Subcutaneous adipose tissue (tissue), 4 donors: ENCODE measurements around the gene ZBTB16. TPM values are rescaled to one million over a fixed set of nuclear protein-coding genes. Genes with fewer than 3 reads are reported as not detected.

Source experiments
- total RNA-seq, 4 donors: library from RNA; depleted of rRNA; stranded (reverse); fragments of >200 nt; gene quantifications; one replicate each; pipeline ENCODE4 v1.1.0, GENCODE V29; 2016
- TF ChIP-seq, protein P1 (sequence below): fragments of 450-650 bp; IDR thresholded peaks from one replicate; pipeline ENCODE4 v1.5.1; 2016; ENCODE audit warnings: low read depth, mild to moderate bottlenecking, control low read depth, antibody characterized with exemption, moderate library complexity

ZBTB16 gene
- total RNA-seq, 4 donors from 2014 or later, result 167 to 446 (median 261) TPM

DNA sequence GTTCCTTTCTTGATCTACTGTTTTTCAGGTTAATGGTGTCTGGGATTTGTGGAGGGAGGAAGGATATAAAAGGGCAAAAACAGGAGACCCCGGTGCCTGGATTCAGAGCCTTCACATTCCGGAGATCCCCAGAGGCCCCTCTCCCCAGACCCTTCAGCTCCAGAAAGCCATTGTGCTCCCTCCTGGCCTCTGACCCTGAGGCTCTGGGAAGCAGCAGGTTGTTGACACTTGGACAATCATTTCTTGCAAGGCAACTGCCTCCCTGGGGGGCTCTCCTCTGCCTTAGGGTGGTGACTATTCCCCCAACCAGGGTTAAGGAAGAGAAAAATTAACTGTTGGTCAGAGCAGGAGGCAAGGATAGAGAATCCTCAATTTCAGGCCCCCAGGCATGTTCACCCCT is 149.8 kb downstream of the ZBTB16 start:
- TF ChIP-seq, protein P1, sequence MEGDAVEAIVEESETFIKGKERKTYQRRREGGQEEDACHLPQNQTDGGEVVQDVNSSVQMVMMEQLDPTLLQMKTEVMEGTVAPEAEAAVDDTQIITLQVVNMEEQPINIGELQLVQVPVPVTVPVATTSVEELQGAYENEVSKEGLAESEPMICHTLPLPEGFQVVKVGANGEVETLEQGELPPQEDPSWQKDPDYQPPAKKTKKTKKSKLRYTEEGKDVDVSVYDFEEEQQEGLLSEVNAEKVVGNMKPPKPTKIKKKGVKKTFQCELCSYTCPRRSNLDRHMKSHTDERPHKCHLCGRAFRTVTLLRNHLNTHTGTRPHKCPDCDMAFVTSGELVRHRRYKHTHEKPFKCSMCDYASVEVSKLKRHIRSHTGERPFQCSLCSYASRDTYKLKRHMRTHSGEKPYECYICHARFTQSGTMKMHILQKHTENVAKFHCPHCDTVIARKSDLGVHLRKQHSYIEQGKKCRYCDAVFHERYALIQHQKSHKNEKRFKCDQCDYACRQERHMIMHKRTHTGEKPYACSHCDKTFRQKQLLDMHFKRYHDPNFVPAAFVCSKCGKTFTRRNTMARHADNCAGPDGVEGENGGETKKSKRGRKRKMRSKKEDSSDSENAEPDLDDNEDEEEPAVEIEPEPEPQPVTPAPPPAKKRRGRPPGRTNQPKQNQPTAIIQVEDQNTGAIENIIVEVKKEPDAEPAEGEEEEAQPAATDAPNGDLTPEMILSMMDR, result no peak

DNA sequence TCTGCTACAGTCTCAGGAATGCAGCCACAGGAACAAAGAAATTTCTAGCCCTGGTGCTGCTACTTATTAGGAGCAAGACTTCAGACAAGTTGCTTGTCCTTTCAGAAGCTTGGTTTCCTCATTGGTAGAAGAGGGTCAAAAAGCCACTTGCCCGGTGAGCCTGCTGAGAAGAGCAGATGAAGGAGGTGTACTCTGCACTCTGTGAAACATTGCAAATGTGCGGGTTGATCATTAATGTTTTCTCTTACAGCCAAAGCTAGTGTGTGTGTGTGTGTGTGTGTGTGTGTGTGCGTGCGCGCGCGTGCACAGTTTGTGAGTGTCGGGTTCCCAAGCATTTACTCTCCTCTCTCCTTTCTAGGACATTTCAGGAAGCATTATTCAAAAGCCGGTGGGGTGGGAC is 150.4 kb downstream of the ZBTB16 start:
- TF ChIP-seq, protein P1, result no peak

DNA sequence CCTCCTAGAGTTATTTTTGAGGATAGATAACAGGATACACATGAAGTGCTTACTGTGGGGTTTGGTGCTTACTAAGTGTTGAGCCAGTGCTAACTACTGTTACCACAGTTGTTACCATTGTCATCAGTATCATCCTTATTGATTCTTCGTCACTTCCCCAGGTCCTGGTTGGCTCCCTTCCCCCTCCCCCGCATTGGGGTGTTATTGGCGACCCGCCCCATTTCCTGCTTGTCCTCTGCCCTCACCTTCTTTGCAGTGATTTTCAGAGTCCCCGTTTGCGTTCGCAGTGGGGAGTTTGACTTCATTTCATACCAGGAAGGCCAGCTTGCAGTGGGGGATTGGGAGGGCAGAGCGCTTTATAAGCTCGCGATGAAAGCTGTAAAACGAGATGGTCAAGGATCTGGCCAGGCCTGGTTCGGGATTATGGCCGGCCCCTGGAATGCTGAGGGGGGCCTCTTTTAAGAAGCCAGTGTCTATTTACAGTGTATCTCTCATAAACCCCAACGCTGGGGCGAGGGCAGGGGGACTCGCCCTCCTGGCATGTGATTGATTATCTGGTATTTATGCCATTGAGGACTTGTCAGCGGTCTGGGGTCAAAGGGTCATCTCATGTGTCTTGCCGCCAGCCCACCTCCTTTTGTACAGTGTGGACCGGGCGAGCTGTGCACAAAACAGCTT is 152.1 kb downstream of the ZBTB16 start:
- TF ChIP-seq, protein P1, result no peak

DNA sequence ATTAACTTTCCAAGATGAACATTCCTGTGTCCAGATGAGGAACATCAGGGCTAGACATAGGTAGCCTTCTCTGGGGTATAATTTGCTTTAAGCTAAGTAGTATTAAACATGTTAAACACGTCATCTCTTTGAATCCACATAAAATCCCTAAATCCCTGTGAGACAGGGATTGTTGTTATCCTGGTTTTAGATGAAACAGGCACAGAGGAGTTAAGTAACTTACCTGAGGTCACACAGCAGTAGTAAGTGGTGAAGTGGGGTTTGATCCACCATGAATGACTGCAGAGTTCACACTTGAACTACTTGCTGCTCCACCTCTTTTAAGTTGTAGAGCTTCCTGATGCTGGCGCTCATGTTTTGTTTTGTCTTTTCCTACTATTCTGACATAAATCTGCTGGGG is 154.1 kb downstream of the ZBTB16 start:
- TF ChIP-seq, protein P1, result no peak

DNA sequence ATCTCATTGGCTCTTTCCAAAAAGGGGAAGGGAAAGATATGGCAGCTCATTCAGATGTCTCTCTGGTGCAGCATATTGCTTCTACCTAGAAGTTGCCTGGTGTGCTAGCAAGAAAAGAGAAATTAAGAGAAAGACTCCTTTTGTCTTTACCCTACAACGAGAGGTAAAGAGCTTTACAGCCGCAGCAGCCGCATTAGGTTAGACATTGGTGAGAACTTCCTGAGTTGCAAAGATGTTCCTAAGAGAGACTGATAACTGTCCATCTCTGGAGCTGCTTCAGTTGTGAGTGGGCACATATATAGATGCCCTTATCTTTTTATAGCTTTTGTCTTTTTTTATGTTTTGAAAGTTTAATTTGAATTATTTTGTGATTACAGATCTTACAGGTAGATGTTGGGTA is 155.9 kb downstream of the ZBTB16 start:
- TF ChIP-seq, protein P1, result no peak

DNA sequence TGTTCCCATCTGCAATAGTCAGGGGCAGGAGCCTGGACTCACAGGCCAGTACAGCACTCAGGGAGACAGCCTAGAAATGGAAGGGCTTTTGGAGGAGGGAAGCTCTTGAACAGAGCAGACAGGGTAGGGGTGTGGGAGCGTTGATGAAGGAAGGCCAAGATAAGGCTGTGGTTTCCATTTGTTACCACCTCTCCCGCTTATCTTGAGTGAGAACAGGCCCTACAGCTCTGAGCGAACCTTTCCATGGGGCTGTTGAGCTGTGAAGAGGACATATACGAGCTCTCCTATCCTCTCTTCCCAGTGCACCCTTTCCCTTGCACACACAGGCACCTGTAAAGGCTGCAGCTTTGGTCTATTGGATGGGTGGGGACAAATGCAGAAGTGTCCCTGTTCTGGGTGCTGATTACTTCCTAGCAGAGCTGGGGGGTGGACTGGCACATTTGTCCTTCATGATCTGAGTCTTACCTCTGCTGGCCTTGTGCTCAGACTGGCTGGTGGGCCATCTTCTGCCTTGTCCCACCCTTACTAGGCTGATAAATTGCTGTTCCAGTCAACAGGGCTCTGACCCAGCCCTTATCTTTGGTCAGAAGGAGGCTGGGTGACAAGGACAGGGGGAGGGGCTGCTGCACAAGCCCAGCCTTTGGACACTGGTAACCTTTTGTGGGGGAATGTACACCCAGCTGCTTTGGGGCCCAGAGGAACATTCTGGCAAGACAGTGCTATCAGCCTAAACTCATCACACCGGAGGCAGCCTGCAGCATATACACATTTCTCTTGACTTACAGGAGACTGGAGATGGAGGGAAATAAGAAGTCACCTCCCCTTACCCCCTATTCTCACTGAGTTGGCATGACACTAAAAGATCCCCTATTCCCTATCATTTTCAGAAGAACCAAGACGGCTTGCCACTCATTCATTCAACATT is 156.6 kb downstream of the ZBTB16 start:
- TF ChIP-seq, protein P1, result no peak

DNA sequence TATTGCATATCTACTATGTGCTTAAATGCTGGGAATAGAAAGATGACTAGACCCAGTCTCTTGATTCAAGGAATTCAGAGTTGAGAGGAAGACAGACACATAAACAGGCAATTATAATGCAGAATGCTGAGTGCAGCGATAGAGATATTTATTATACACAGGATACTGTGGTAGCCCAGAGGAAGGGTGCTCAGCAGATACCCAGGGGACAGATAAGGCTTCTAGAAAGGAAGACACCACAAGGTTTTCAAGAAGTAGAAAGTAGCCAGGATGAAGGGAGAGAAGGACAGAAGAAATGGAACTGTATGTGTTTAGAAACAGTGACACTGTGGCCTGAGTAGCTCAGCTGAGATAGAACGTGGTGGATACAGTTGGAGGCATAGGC is 157.3 kb downstream of the ZBTB16 start:
- TF ChIP-seq, protein P1, result no peak
